K562 (cell line): ENCODE results near the gene AGMO. TPM values are rescaled to one million over a fixed set of nuclear protein-coding genes. Genes with fewer than 3 reads are reported as not detected.

Experiments used
- ATAC-seq: fragments of 200-7000 bp; cut with Tn5 transposase; 3 replicates; pipeline ENCODE4 v1.9.1; 2020; ENCODE audit warnings: moderate library complexity
- BruUV-seq: library from RNA; stranded (reverse); fragments of 400-500 nt; replicated peaks from 2 replicates; lab custom pipeline; 2021; lab: Mats Ljungman, UMichigan
- CTCF ChIA-PET: fragments of 300-600 bp; formaldehyde crosslinking; extraction: SDS; loops from one replicate; lab custom pipeline; 2021; ENCODE audit warnings: low intra/inter-chr PET ratio; lab: Yijun Ruan, JAX
- POLR2A ChIA-PET: fragments of 300-600, 350-650 bp; sonication (Branson Sonifier 250); formaldehyde crosslinking; extraction: SDS; loops from one replicate; lab custom pipeline; 2021; ENCODE audit warnings: antibody characterized with exemption, inconsistent platforms; lab: Yijun Ruan, JAX
- DNase-seq, 4 experiments: peaks; one replicate each; pipeline versions ENCODE4 v3.0.0 to v3.0.0-alpha.2; 2011 to 2018; ENCODE audit warnings: low spot score in 3 of 4, mixed read lengths in 3 of 4; ENCODE audit errors: extremely low read depth in 1 of 4
- FAIRE-seq: peaks from 2 replicates; lab custom pipeline; 2011; peaks lifted over from hg19 to GRCh38; lab: Jason Lieb, UNC
- H2AFZ ChIP-seq: 2 replicates; pipeline ENCODE4 v1.6.0; 2011; ENCODE audit warnings: low read depth, low read length, control low read depth, inconsistent platforms
- H3K27ac ChIP-seq: fragments of 200-600 bp; 3 replicates; pipeline ENCODE4 v1.8.0; 2011; ENCODE audit warnings: low read depth, mild to moderate bottlenecking, control low read depth, inconsistent platforms, low read length, moderate library complexity, mixed read lengths; ENCODE audit errors: extremely low read depth
- H3K27me3 ChIP-seq, 2 experiments: fragments of 300-600 bp in 1 of 2; 2 replicates in 1 of 2; 3 replicates in 1 of 2; pipeline versions ENCODE4 v1.6.0 to v1.8.0; 2011; ENCODE audit warnings: inconsistent platforms in 2 of 2, low read length in 2 of 2, mild to moderate bottlenecking in 1 of 2, mixed read lengths in 1 of 2, moderate library complexity in 1 of 2; ENCODE audit not compliant: control insufficient read depth in 2 of 2, insufficient read depth in 2 of 2
- H3K36me3 ChIP-seq: fragments of 300-600 bp; 3 replicates; pipeline ENCODE4 v1.8.0; 2011; ENCODE audit warnings: mild to moderate bottlenecking, low read length, inconsistent platforms; ENCODE audit not compliant: control insufficient read depth, insufficient read depth
- H3K4me1 ChIP-seq, 2 experiments: fragments of 200-600 bp in 1 of 2; replicated peaks in 1 of 2; 2 replicates in 1 of 2; 3 replicates in 1 of 2; pipeline versions ENCODE4 v1.5.1 to v1.8.0; 2011; ENCODE audit warnings: inconsistent platforms in 2 of 2, low read length in 2 of 2, mild to moderate bottlenecking in 1 of 2, mixed read lengths in 1 of 2, moderate library complexity in 1 of 2; ENCODE audit not compliant: control insufficient read depth in 2 of 2, insufficient read depth in 2 of 2
- H3K4me2 ChIP-seq: 2 replicates; pipeline ENCODE4 v1.6.1; 2011; ENCODE audit warnings: low read length, control low read depth, inconsistent platforms, mixed read lengths; ENCODE audit not compliant: insufficient read depth
- H3K4me3 ChIP-seq: fragments of 200-600 bp; sonication (generic), shearing (Covaris generic); 2 replicates; pipeline ENCODE4 v1.5.1; 2016; ENCODE audit warnings: control low read depth, inconsistent platforms
- H3K79me2 ChIP-seq: fragments of 200-600 bp; 3 replicates; pipeline ENCODE4 v1.8.0; 2011; ENCODE audit warnings: low read length, inconsistent platforms; ENCODE audit not compliant: control insufficient read depth, insufficient read depth
- H3K9ac ChIP-seq, 2 experiments: 2 replicates each; pipeline versions ENCODE4 v1.6.0 to v1.6.1; 2011; ENCODE audit warnings: low read depth in 2 of 2, low read length in 2 of 2, control low read depth in 1 of 2, inconsistent platforms in 1 of 2, mild to moderate bottlenecking in 1 of 2, mixed read lengths in 1 of 2; ENCODE audit not compliant: insufficient read depth in 1 of 2
- H3K9me1 ChIP-seq: one replicate; pipeline ENCODE4 v1.6.0; 2011; ENCODE audit warnings: inconsistent platforms, mild to moderate bottlenecking, low read length, moderate library complexity; ENCODE audit not compliant: control insufficient read depth, insufficient read depth
- H3K9me3 ChIP-seq: replicated peaks from 2 replicates; pipeline ENCODE4 v1.5.1; 2011; ENCODE audit warnings: low read depth, low read length, inconsistent platforms; ENCODE audit not compliant: control insufficient read depth, insufficient read depth
- H4K20me1 ChIP-seq: replicated peaks from 2 replicates; pipeline ENCODE4 v1.6.1; 2011; ENCODE audit warnings: low read length, inconsistent platforms, mixed read lengths; ENCODE audit not compliant: control insufficient read depth, insufficient read depth
- CREB1 ChIP-seq, 2 experiments: sonication (generic) in 1 of 2; formaldehyde crosslinking in 1 of 2; IDR thresholded peaks; 2 replicates each; pipeline versions ENCODE4 v1.6.1 to v1.8.0; 2012 to 2022; ENCODE audit warnings: inconsistent platforms in 1 of 2, mild to moderate bottlenecking in 1 of 2, missing genetic modification reagents in 1 of 2, moderate library complexity in 1 of 2
- HNRNPUL1 ChIP-seq: fragments of 200-400 bp; formaldehyde crosslinking; IDR thresholded peaks from 2 replicates; pipeline ENCODE4 v1.6.1; 2017; ENCODE audit warnings: low read length
- KDM4B ChIP-seq, 2 experiments: fragments of 450-650 bp in 1 of 2; sonication (generic) in 1 of 2; IDR thresholded peaks; 2 replicates each; pipeline ENCODE4 v1.6.1; 2016 to 2017; ENCODE audit warnings: borderline replicate concordance in 2 of 2, antibody characterized with exemption in 1 of 2, low read depth in 1 of 2, mild to moderate bottlenecking in 1 of 2
- KHSRP ChIP-seq: fragments of 450-650 bp; IDR thresholded peaks from 2 replicates; pipeline ENCODE4 v1.6.1; 2017
- RAD21 ChIP-seq, 2 experiments: fragments of 250-450 bp in 1 of 2; fragments of 450-650 bp in 1 of 2; sonication (Bioruptor Pico) in 1 of 2; formaldehyde crosslinking in 1 of 2; IDR thresholded peaks in 1 of 2; conservative IDR thresholded peaks in 1 of 2; 2 replicates each; pipeline versions ENCODE4 v1.4.0 to v1.8.0; 2020 to 2022; ENCODE audit warnings: mild to moderate bottlenecking in 2 of 2, moderate library complexity in 1 of 2
- SNIP1 ChIP-seq: fragments of 450-650 bp; IDR thresholded peaks from 2 replicates; pipeline ENCODE4 v1.7.1; 2017; ENCODE audit warnings: low read depth, mild to moderate bottlenecking
- TRIM28 ChIP-seq: fragments of 450-650 bp; IDR thresholded peaks from 2 replicates; pipeline ENCODE4 v1.6.1; 2017
- ZNF561 ChIP-seq: fragments of 450-650 bp; formaldehyde crosslinking; conservative IDR thresholded peaks from 2 replicates; pipeline ENCODE4 v1.4.0; 2020; ENCODE audit warnings: mild to moderate bottlenecking, moderate library complexity
- ZNF57 ChIP-seq: fragments of 450-650 bp; formaldehyde crosslinking; IDR thresholded peaks from 2 replicates; pipeline ENCODE4 v1.4.0; 2020; ENCODE audit warnings: mild to moderate bottlenecking, moderate library complexity
- WGBS: fragments of 100-300 bp; shearing (Covaris generic); methylation state at CpG from one replicate; pipeline ENCODE4 v1.1.6; 2016; ENCODE audit warnings: low coverage, mixed read lengths; ENCODE audit not compliant: insufficient coverage; ENCODE audit errors: missing lambda C conversion rate; 5-methylcytosine and 5-hydroxymethylcytosine counted together
- in situ Hi-C: fragments of 300-500 bp; cut with MboI; formaldehyde crosslinking; loops from 4 replicates; pipeline ENCODE4 v1.15.0; 2018; ENCODE audit warnings: inconsistent platforms, mixed read lengths
- intact Hi-C: fragments of 100-400 bp; cut with micrococcal nuclease; formaldehyde crosslinking; loops from 2 replicates; pipeline ENCODE4 v1.14.2; 2022
- polyA plus RNA-seq, 8 experiments: library from polyadenylated mRNA; depleted of rRNA in 4 of 8; stranded (reverse) in 5 of 8; unstranded in 3 of 8; fragments of >200 nt; fragmentation: Nextera tagmentation in 2 of 8; fragmentation: Illumina TruSeq in 1 of 8; extraction: Ambion mirVana in 2 of 8; extraction: Trizol in 1 of 8; gene quantifications; 2 replicates each; pipeline versions ENCODE4 v1.2.1 to v1.2.3, GENCODE V29; 2011 to 2014; ENCODE audit warnings: inconsistent platforms in 1 of 8, missing spikeins in 1 of 8
- total RNA-seq, 7 experiments: library from RNA; depleted of rRNA in 6 of 7; stranded (reverse); fragments of >200 nt in 6 of 7; fragmentation: Illumina TruSeq in 2 of 7; extraction: Trizol in 2 of 7; gene quantifications; 2 replicates each; pipeline versions ENCODE4 v1.2.1 to v1.2.3, GENCODE V29; 2011 to 2021; ENCODE audit warnings: low replicate concordance in 1 of 7
- TF ChIP-seq, protein P1 (sequence below): fragments of 200-600 bp; sonication (generic); IDR thresholded peaks from one replicate; pipeline ENCODE4 v1.6.1; 2012; ENCODE audit warnings: mild to moderate bottlenecking, low read depth, low read length, inconsistent platforms
- TF ChIP-seq, protein P2 (sequence below): sonication (generic); formaldehyde crosslinking; IDR thresholded peaks from 2 replicates; pipeline ENCODE4 v1.8.1; 2022; ENCODE audit warnings: missing genetic modification reagents

Gene AGMO
- total and polyA plus RNA-seq, 9 of the 15 experiments (the other 6 are each of a cell fraction or from before 2014, with no cell fraction given), result 0.30 to 1.4 (median 0.69) TPM; not detected in 1

DNA sequence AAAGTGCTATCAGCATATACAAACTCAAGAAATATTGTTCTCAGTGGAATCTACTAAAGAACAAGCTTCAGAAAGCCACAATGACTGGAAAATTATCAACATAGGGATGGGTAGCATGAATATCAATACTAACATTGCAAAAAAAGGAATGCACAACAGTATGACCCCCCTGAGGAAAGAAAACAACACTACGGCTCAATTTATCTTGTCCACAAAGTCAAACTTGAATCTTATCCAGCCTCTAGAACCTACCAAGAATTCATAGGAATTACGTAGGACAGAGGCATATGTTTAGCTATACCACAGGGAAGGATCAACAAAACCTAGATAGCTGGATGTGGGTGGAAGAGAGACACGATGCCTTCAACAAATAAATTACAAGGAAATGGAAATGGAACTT is 54.6 kb downstream of the AGMO start:
- ATAC-seq, result no peak
- Histone ChIP-seq H3K79me2 (no peaks in the 10 kb centered on the region), H3K27me3 (no peaks in the 10 kb centered on the region), H4K20me1 (no peaks in the 10 kb centered on the region), H3K9me3 (peaks cover 2% of the 10 kb centered on the region; the same call in 1 of the 2 replicates), H3K4me2 (no peak overlapping the region), H3K4me1 (no peaks in the 10 kb centered on the region), H2AFZ (no peak overlapping the region), H3K27ac (no peak overlapping the region), H3K9me1 (no peaks in the 10 kb centered on the region), H3K4me3 (no peak overlapping the region), H3K36me3 (no peaks in the 10 kb centered on the region), H3K9ac (no peak overlapping the region)
- in situ Hi-C loops (no loop called here), intact Hi-C loops (no loop called here)
- no peak for DNase-seq
- 0% methylated on average over 3 of the region's 3 CpGs for WGBS
- BruUV-seq, result no TSS peak
- POLR2A ChIA-PET, result no interaction called here
- CTCF ChIA-PET, result no interaction called here
- FAIRE-seq, result no peak
- TF ChIP-seq RAD21 (CRISPR knock-in tag; conservative IDR thresholded peaks at IDR 0.05 in 1 of 2, IDR thresholded peaks at IDR 0.05 in 1 of 2), result no peak
- TF ChIP-seq HNRNPUL1, result no peak
- TF ChIP-seq ZNF57, result no peak
- TF ChIP-seq, protein P1, sequence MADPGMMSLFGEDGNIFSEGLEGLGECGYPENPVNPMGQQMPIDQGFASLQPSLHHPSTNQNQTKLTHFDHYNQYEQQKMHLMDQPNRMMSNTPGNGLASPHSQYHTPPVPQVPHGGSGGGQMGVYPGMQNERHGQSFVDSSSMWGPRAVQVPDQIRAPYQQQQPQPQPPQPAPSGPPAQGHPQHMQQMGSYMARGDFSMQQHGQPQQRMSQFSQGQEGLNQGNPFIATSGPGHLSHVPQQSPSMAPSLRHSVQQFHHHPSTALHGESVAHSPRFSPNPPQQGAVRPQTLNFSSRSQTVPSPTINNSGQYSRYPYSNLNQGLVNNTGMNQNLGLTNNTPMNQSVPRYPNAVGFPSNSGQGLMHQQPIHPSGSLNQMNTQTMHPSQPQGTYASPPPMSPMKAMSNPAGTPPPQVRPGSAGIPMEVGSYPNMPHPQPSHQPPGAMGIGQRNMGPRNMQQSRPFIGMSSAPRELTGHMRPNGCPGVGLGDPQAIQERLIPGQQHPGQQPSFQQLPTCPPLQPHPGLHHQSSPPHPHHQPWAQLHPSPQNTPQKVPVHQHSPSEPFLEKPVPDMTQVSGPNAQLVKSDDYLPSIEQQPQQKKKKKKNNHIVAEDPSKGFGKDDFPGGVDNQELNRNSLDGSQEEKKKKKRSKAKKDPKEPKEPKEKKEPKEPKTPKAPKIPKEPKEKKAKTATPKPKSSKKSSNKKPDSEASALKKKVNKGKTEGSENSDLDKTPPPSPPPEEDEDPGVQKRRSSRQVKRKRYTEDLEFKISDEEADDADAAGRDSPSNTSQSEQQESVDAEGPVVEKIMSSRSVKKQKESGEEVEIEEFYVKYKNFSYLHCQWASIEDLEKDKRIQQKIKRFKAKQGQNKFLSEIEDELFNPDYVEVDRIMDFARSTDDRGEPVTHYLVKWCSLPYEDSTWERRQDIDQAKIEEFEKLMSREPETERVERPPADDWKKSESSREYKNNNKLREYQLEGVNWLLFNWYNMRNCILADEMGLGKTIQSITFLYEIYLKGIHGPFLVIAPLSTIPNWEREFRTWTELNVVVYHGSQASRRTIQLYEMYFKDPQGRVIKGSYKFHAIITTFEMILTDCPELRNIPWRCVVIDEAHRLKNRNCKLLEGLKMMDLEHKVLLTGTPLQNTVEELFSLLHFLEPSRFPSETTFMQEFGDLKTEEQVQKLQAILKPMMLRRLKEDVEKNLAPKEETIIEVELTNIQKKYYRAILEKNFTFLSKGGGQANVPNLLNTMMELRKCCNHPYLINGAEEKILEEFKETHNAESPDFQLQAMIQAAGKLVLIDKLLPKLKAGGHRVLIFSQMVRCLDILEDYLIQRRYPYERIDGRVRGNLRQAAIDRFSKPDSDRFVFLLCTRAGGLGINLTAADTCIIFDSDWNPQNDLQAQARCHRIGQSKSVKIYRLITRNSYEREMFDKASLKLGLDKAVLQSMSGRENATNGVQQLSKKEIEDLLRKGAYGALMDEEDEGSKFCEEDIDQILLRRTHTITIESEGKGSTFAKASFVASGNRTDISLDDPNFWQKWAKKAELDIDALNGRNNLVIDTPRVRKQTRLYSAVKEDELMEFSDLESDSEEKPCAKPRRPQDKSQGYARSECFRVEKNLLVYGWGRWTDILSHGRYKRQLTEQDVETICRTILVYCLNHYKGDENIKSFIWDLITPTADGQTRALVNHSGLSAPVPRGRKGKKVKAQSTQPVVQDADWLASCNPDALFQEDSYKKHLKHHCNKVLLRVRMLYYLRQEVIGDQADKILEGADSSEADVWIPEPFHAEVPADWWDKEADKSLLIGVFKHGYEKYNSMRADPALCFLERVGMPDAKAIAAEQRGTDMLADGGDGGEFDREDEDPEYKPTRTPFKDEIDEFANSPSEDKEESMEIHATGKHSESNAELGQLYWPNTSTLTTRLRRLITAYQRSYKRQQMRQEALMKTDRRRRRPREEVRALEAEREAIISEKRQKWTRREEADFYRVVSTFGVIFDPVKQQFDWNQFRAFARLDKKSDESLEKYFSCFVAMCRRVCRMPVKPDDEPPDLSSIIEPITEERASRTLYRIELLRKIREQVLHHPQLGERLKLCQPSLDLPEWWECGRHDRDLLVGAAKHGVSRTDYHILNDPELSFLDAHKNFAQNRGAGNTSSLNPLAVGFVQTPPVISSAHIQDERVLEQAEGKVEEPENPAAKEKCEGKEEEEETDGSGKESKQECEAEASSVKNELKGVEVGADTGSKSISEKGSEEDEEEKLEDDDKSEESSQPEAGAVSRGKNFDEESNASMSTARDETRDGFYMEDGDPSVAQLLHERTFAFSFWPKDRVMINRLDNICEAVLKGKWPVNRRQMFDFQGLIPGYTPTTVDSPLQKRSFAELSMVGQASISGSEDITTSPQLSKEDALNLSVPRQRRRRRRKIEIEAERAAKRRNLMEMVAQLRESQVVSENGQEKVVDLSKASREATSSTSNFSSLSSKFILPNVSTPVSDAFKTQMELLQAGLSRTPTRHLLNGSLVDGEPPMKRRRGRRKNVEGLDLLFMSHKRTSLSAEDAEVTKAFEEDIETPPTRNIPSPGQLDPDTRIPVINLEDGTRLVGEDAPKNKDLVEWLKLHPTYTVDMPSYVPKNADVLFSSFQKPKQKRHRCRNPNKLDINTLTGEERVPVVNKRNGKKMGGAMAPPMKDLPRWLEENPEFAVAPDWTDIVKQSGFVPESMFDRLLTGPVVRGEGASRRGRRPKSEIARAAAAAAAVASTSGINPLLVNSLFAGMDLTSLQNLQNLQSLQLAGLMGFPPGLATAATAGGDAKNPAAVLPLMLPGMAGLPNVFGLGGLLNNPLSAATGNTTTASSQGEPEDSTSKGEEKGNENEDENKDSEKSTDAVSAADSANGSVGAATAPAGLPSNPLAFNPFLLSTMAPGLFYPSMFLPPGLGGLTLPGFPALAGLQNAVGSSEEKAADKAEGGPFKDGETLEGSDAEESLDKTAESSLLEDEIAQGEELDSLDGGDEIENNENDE, result no peak
- no peak for TF ChIP-seq SNIP1
- no peak for TF ChIP-seq KHSRP
- no peak for TF ChIP-seq KDM4B (IDR thresholded peaks at IDR 0.05; ENCODE audit: borderline replicate concordance in 2 of 2, low read depth in 1 of 2)
- no peak for TF ChIP-seq ZNF561
- no peak for TF ChIP-seq CREB1 (IDR thresholded peaks at IDR 0.05)
- TF ChIP-seq CREB1 (CRISPR knock-in tag; IDR thresholded peaks at IDR 0.05), result no peak
- TF ChIP-seq TRIM28, result no peak
- TF ChIP-seq, protein P2, sequence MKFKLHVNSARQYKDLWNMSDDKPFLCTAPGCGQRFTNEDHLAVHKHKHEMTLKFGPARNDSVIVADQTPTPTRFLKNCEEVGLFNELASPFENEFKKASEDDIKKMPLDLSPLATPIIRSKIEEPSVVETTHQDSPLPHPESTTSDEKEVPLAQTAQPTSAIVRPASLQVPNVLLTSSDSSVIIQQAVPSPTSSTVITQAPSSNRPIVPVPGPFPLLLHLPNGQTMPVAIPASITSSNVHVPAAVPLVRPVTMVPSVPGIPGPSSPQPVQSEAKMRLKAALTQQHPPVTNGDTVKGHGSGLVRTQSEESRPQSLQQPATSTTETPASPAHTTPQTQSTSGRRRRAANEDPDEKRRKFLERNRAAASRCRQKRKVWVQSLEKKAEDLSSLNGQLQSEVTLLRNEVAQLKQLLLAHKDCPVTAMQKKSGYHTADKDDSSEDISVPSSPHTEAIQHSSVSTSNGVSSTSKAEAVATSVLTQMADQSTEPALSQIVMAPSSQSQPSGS, result no peak
